NCI-H345 treated with DMSO at 0.1 percent for 48 hours (cell line): ENCODE results near the gene CENPQ.

Experiments
- DNase-seq: peaks from one replicate; lab custom pipeline; 2025; ENCODE audit not compliant: unreplicated experiment; lab: John Stamatoyannopoulos, UW

Gene CENPQ

GRCh38 chr6:49540614-49541013, 77.4 kb downstream of the CENPQ start:
- DNase-seq = no peak

GRCh38 chr6:49541210-49541724, 78.1 kb downstream of the CENPQ start:
- DNase-seq = no peak

- DNase-seq = no peak
Measured at GRCh38 chr6:49541936-49542335, 78.8 kb downstream of the CENPQ start.
